ENCODE measurements around the gene CTNNA1.

Gene CTNNA1

DNA sequence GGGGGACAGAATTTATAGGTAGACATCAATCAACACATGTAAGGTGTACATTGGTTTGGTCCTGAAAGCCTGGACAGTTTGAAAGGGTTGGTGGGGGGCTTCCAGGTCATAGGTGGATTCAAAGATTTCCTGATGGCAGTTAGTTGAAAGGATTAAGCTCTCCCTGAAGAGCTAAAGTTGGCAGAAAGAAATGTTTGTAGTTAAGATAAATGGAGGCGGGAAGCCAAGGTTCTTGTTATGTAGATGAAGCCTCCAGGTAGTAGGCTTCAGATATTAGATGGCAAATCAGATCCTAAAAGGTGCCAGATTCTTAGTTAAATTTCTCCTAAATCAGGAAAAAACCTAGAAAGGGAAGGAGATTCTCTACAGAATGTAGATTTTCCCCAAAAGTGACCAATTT lies 130.9 kb downstream of the CTNNA1 start:
- Histone ChIP-seq H3K36me3 (ENCODE audit: control insufficient read depth, insufficient read depth, low read length) (peaks cover 1% of the 10 kb centered on the region; the same call in 1 of the 2 replicates), H3K4me3 (replicated peaks; ENCODE audit: low read depth, low read length) (no peak overlapping the region), H3K27me3 (replicated peaks; ENCODE audit: control insufficient read depth, insufficient read depth, low read length) (no peaks in the 10 kb centered on the region)
- TF ChIP-seq, protein P1, sequence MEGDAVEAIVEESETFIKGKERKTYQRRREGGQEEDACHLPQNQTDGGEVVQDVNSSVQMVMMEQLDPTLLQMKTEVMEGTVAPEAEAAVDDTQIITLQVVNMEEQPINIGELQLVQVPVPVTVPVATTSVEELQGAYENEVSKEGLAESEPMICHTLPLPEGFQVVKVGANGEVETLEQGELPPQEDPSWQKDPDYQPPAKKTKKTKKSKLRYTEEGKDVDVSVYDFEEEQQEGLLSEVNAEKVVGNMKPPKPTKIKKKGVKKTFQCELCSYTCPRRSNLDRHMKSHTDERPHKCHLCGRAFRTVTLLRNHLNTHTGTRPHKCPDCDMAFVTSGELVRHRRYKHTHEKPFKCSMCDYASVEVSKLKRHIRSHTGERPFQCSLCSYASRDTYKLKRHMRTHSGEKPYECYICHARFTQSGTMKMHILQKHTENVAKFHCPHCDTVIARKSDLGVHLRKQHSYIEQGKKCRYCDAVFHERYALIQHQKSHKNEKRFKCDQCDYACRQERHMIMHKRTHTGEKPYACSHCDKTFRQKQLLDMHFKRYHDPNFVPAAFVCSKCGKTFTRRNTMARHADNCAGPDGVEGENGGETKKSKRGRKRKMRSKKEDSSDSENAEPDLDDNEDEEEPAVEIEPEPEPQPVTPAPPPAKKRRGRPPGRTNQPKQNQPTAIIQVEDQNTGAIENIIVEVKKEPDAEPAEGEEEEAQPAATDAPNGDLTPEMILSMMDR (IDR thresholded peaks at IDR 0.05; ENCODE audit: insufficient read depth, low read length, poor library complexity, severe bottlenecking), result no peak
- no peak for DNase-seq (ENCODE audit: extremely low read depth, insufficient read length)

GRCh38 chr5:138884554-138884953 lies 131.3 kb downstream of the CTNNA1 start:
- Histone ChIP-seq H3K27me3 (replicated peaks; ENCODE audit: control insufficient read depth, insufficient read depth, low read length) (no peaks in the 10 kb centered on the region), H3K4me3 (replicated peaks; ENCODE audit: low read depth, low read length) (no peak overlapping the region), H3K36me3 (ENCODE audit: control insufficient read depth, insufficient read depth, low read length) (peaks cover 4% of the 10 kb centered on the region)
- DNase-seq (ENCODE audit: extremely low read depth, insufficient read length), result no peak
- TF ChIP-seq, protein P1 (IDR thresholded peaks at IDR 0.05; ENCODE audit: insufficient read depth, low read length, poor library complexity, severe bottlenecking), result no peak

GRCh38 chr5:138889994-138890393 lies 136.8 kb downstream of the CTNNA1 start:
- TF ChIP-seq, protein P1 (IDR thresholded peaks at IDR 0.05; ENCODE audit: insufficient read depth, low read length, poor library complexity, severe bottlenecking), result no peak
- H3K27me3 ChIP-seq (replicated peaks; ENCODE audit: control insufficient read depth, insufficient read depth, low read length), result no peaks in the 10 kb centered on the region
- peaks cover 4% of the 10 kb centered on the region for H3K36me3 ChIP-seq (ENCODE audit: control insufficient read depth, insufficient read depth, low read length)
- no peak for DNase-seq (ENCODE audit: extremely low read depth, insufficient read length)
- no peak overlapping the region for H3K4me3 ChIP-seq (replicated peaks; ENCODE audit: low read depth, low read length)

- no peak for DNase-seq (ENCODE audit: extremely low read depth, insufficient read length)
- Histone ChIP-seq H3K27me3 (replicated peaks; ENCODE audit: control insufficient read depth, insufficient read depth, low read length) (no peaks in the 10 kb centered on the region), H3K4me3 (replicated peaks; ENCODE audit: low read depth, low read length) (no peak overlapping the region), H3K36me3 (ENCODE audit: control insufficient read depth, insufficient read depth, low read length) (peaks cover 4% of the 10 kb centered on the region)
- TF ChIP-seq, protein P1 (IDR thresholded peaks at IDR 0.05; ENCODE audit: insufficient read depth, low read length, poor library complexity, severe bottlenecking), result no peak
Measured at GRCh38 chr5:138890644-138891043, 137.4 kb downstream of the CTNNA1 start.

- H3K36me3 ChIP-seq (ENCODE audit: control insufficient read depth, insufficient read depth, low read length), result peaks cover 2% of the 10 kb centered on the region; the same call in 1 of the 2 replicates
Measured at GRCh38 chr5:138895918-138896317, 142.7 kb downstream of the CTNNA1 start.

More at GRCh38 chr5:138895918-138896317, 142.7 kb downstream of the CTNNA1 start:
- DNase-seq (ENCODE audit: extremely low read depth, insufficient read length), result no peak
- no peak overlapping the region for H3K4me3 ChIP-seq (replicated peaks; ENCODE audit: low read depth, low read length)
- TF ChIP-seq, protein P1 (IDR thresholded peaks at IDR 0.05; ENCODE audit: insufficient read depth, low read length, poor library complexity, severe bottlenecking), result no peak
- no peaks in the 10 kb centered on the region for H3K27me3 ChIP-seq (replicated peaks; ENCODE audit: control insufficient read depth, insufficient read depth, low read length)

Data from GM06990 (cell line).